KMS-11 (cell line): ENCODE results near the gene EVC2.
"Not testable (repeated sequence)": the region's sequence is repeated elsewhere in the genome, so short reads cannot be mapped to it uniquely, and the experiment has no call there.

Source experiments
- H2AFZ ChIP-seq: fragments of 200-600 bp; sonication (generic); 2 replicates; pipeline ENCODE4 v1.6.1; 2016; ENCODE audit warnings: antibody characterized with exemption, mixed run types, low read depth
- H3K27ac ChIP-seq: fragments of 200-600 bp; sonication (generic); 2 replicates; pipeline ENCODE4 v1.6.1; 2016; ENCODE audit warnings: mild to moderate bottlenecking, mixed run types
- H3K27me3 ChIP-seq: fragments of 200-600 bp; sonication (generic); 2 replicates; pipeline ENCODE4 v1.6.1; 2017; ENCODE audit warnings: mild to moderate bottlenecking, low read depth, mixed run types, moderate library complexity; ENCODE audit not compliant: insufficient read depth
- H3K36me3 ChIP-seq: fragments of 200-600 bp; sonication (generic); 2 replicates; pipeline ENCODE4 v1.6.1; 2017; ENCODE audit warnings: mild to moderate bottlenecking, mixed run types; ENCODE audit not compliant: insufficient read depth
- H3K4me1 ChIP-seq: fragments of 200-600 bp; sonication (generic); 2 replicates; pipeline ENCODE4 v1.6.1; 2016; ENCODE audit warnings: mild to moderate bottlenecking, low read depth, mixed run types; ENCODE audit not compliant: poor library complexity, severe bottlenecking
- H3K4me2 ChIP-seq: fragments of 200-600 bp; sonication (generic); 2 replicates; pipeline ENCODE4 v1.7.0; 2016; ENCODE audit warnings: mild to moderate bottlenecking, mixed run types
- H3K4me3 ChIP-seq: fragments of 200-600 bp; sonication (generic); IDR thresholded peaks from 2 replicates; pipeline ENCODE4 v1.6.1; 2017; ENCODE audit warnings: low read depth, low read length, mixed read lengths; ENCODE audit not compliant: insufficient read depth
- H3K79me2 ChIP-seq: fragments of 200-600 bp; sonication (generic); 2 replicates; pipeline ENCODE4 v1.6.1; 2016; ENCODE audit warnings: low read depth, mixed run types; ENCODE audit not compliant: insufficient read depth
- H3K9ac ChIP-seq: fragments of 200-600 bp; sonication (generic); 2 replicates; pipeline ENCODE4 v1.6.1; 2016; ENCODE audit warnings: mild to moderate bottlenecking, mixed run types
- H4K20me1 ChIP-seq: fragments of 200-600 bp; sonication (generic); 2 replicates; pipeline ENCODE4 v1.6.1; 2016; ENCODE audit warnings: mild to moderate bottlenecking, mixed run types; ENCODE audit not compliant: insufficient read depth
- CTCF ChIP-seq: fragments of 200-600 bp; sonication (generic); conservative IDR thresholded peaks from 2 replicates; pipeline ENCODE4 v1.6.1; 2017; ENCODE audit warnings: low read depth, mild to moderate bottlenecking, antibody characterized with exemption, low read length, moderate library complexity, mixed read lengths

Gene EVC2

DNA sequence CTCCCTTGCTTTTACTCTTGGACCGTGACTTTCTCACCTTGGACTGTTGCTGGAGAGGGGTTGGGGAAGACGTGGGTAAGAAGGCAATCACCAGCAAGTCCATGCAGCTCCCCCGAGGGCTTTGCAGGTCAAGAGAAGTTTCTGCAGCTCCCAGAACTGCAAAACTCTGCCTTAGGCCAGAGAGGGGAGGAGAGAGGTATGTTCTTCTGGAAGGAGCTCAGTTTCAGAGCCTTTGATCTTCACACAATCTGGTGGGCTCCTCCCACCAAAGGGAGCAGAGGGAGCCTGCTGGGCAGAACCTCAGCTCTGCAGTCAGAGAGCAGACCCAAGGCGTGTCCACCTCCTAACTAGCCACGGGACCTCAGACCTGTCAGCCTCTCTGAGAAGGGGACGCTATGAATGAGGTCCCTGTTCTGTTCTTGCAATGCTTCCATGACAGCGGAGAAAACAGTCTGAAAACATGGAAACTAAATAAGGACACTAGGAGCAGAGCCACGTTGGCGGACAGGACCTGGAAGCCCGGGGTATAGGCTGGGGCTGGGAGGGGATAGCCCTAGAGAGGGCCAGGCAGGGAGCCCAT is 92.8 kb downstream of the EVC2 start:
- Histone ChIP-seq H3K9ac (no peak overlapping the region), H3K79me2 (no peaks in the 10 kb centered on the region), H3K27ac (no peak overlapping the region), H3K4me2 (no peak overlapping the region), H3K27me3 (no peaks in the 10 kb centered on the region), H3K4me1 (no peaks in the 10 kb centered on the region), H3K4me3 (no peak overlapping the region), H3K36me3 (no peaks in the 10 kb centered on the region), H4K20me1 (no peaks in the 10 kb centered on the region), H2AFZ (no peak overlapping the region)
- TF ChIP-seq CTCF, result no peak

- no peak overlapping the region for H3K4me3 ChIP-seq
- H3K36me3 ChIP-seq, result no peaks in the 10 kb centered on the region
- no peaks in the 10 kb centered on the region for H3K27me3 ChIP-seq
- no peak overlapping the region for H3K9ac ChIP-seq
- no peak overlapping the region for H2AFZ ChIP-seq
- no peaks in the 10 kb centered on the region for H3K79me2 ChIP-seq
- no peak for TF ChIP-seq CTCF
- H4K20me1 ChIP-seq, result no peaks in the 10 kb centered on the region
- no peak overlapping the region for H3K4me2 ChIP-seq
- no peak overlapping the region for H3K27ac ChIP-seq
- H3K4me1 ChIP-seq, result no peaks in the 10 kb centered on the region
Measured at GRCh38 chr4:5611750-5612149, 96.6 kb downstream of the EVC2 start.

DNA sequence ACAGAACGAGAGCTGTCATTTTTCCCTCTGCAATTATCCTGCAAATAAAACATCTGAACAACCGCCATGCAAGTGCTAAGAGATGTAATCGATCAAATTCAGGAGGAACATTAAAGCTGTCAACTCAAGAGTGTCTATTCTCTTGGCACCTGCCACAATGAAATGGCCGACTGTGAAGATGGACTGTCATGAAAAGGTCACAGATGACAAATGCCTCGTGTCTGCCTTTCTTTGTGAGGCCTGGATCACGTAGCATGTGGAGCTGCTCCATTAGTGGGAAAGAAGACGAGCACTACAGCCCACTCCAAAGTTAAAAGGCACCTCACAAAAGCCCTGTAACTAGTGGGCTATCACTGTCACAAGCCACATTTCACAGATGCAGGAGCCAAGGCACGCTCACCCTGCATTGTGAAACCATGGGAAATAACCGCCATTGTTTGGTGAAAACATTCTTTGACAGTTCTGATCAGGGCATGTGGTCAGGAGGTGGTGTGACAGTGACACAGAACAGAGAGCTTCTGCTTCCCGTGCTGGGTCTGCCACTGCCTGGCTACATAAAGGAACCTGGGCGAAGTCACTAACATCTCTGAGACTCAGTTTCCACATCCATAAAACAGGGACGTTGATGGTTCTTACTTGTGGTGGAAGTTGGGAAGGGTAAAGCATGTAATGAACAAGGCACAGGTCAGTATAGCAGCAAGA is 98.9 kb downstream of the EVC2 start:
- no peaks in the 10 kb centered on the region for H3K4me1 ChIP-seq
- no peak overlapping the region for H3K9ac ChIP-seq
- H3K27ac ChIP-seq, result no peak overlapping the region
- no peak overlapping the region for H3K4me3 ChIP-seq
- no peaks in the 10 kb centered on the region for H4K20me1 ChIP-seq
- H3K79me2 ChIP-seq, result no peaks in the 10 kb centered on the region
- H3K4me2 ChIP-seq, result no peak overlapping the region
- no peaks in the 10 kb centered on the region for H3K27me3 ChIP-seq
- no peaks in the 10 kb centered on the region for H3K36me3 ChIP-seq
- TF ChIP-seq CTCF, result no peak
- no peak overlapping the region for H2AFZ ChIP-seq

DNA sequence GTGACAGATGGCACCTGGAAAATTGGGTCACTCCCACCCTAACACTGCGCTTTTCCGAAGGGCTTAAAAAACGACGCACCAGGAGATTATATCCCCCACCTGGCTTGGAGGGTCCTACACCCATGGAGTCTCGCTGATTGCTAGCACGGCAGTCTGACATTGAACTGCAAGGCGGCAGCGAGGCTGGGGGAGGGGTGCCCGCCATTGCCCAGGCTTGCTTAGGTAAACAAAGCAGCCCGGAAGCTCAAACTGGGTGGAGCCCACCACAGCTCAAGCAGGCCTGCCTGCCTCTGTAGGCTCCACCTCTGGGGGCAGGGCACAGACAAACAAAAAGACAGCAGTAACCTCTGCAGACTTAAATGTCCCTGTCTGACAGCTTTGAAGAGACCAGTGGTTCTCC is 114.5 kb downstream of the EVC2 start:
- H3K9ac ChIP-seq, H3K4me1 ChIP-seq, H3K27me3 ChIP-seq, H3K27ac ChIP-seq, H3K36me3 ChIP-seq, H3K4me2 ChIP-seq, H4K20me1 ChIP-seq, H3K4me3 ChIP-seq, H2AFZ ChIP-seq, H3K79me2 ChIP-seq: not testable (repeated sequence)

GRCh38 chr4:5592272-5592671 is 116.1 kb downstream of the EVC2 start:
- Histone ChIP-seq H4K20me1 (no peaks in the 10 kb centered on the region), H3K4me1 (no peaks in the 10 kb centered on the region), H2AFZ (no peak overlapping the region), H3K9ac (no peak overlapping the region), H3K79me2 (no peaks in the 10 kb centered on the region), H3K4me2 (no peak overlapping the region), H3K4me3 (no peak overlapping the region), H3K27me3 (no peaks in the 10 kb centered on the region), H3K36me3 (no peaks in the 10 kb centered on the region), H3K27ac (no peak overlapping the region)
- no peak for TF ChIP-seq CTCF
